GM19238 (cell line): ENCODE data around the gene ABTB2.
"Not testable (repeated sequence)": the region's sequence is repeated elsewhere in the genome, so short reads cannot be mapped to it uniquely, and the experiment has no call there.

Experiments used
- DNase-seq: peaks from one replicate; pipeline ENCODE4 v3.0.0; 2011; ENCODE audit warnings: low spot score; ENCODE audit not compliant: insufficient read length

The ABTB2 gene

GRCh38 chr11:34357701-34358257 lies at the start of gene ABTB2:
Gene ABTB2, minus strand, starts transcription at chr11:34358010.
- DNase-seq, result peak; percentile 85

DNA sequence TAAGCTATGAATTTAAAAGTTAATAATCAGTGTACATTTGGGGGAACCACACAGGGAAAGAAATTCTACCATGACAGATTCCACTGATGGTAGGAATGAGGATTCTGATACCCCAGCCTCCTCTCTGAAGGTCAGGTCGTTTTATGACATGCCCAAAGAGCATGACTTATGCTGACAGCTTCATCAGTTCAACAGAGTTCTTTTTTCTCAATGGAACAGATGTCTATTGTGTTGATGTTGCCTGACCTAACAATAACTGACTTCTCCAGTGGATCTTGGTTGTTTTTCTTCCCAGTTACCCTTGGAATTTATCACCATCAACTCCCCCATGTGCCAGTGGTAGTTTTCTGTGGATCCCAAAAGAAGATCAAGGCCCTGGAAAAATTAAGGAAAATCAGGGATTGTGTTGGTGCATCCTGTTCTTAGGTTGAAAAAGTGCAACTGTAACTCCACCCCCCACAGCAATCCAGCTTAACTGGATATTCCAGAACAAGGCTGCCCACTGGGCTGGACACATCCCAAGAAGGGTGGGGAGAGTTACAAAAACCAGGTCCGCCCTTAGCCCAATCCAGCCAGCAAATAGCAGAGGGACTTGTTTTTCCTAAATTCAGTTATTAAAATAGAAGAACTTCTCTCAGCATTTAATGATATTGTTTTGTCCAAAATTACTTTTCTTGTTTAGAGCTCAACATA lies 49.5 kb upstream of the ABTB2 start:
- DNase-seq, result no peak

DNA sequence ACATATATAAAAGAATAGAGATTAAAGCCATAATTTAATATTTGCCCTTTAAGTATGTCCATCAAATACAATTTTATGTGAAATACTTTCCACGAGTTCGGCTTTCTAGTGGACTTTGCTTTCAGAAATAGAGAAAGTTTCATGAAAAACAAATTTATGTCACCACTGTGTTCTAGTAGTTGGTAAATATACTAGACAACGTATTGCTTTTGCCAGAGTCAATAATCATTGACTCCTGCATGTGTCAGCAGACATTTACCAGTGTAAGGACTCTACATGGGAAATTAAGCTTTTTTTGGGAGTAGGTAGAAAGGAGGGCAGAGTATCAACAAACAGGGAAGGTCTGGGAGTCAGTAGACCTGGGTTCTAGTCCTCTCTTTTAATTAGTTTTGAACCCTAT lies 48.6 kb upstream of the ABTB2 start:
- DNase-seq, result no peak

GRCh38 chr11:34405079-34405858 lies 47.5 kb upstream of the ABTB2 start:
- DNase-seq, result no peak

GRCh38 chr11:34404280-34404679 lies 46.5 kb upstream of the ABTB2 start:
- no peak for DNase-seq

GRCh38 chr11:34403431-34403830 lies 45.6 kb upstream of the ABTB2 start:
- no peak for DNase-seq

DNA sequence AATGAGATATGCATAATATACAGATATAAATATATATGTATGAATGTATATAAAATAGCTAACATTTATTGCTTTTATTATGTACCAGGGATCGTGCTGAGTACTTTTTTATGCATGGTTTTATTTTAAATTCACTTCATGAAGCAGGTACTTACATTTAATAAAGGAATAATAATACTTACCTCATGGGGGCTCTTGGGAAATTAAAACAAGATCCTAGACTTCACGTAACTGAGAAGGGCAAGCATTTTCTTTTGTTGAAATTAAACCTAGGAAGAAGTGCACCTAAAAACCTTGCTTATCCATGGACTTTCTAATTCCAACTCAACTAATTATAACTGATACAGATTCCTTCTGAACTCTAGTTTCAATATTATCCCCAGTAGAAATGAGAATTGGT lies 40.0 kb upstream of the ABTB2 start:
- DNase-seq, result no peak

- DNase-seq, result no peak
Observed at GRCh38 chr11:34397120-34397519, 39.3 kb upstream of the ABTB2 start.

GRCh38 chr11:34395916-34396550 lies 38.2 kb upstream of the ABTB2 start:
- DNase-seq, result no peak

GRCh38 chr11:34394771-34395300 lies 37.0 kb upstream of the ABTB2 start:
- no peak for DNase-seq

GRCh38 chr11:34387653-34388052 lies 29.8 kb upstream of the ABTB2 start:
- no peak for DNase-seq

GRCh38 chr11:34386356-34386755 lies 28.5 kb upstream of the ABTB2 start:
- DNase-seq, result not testable (repeated sequence)

DNA sequence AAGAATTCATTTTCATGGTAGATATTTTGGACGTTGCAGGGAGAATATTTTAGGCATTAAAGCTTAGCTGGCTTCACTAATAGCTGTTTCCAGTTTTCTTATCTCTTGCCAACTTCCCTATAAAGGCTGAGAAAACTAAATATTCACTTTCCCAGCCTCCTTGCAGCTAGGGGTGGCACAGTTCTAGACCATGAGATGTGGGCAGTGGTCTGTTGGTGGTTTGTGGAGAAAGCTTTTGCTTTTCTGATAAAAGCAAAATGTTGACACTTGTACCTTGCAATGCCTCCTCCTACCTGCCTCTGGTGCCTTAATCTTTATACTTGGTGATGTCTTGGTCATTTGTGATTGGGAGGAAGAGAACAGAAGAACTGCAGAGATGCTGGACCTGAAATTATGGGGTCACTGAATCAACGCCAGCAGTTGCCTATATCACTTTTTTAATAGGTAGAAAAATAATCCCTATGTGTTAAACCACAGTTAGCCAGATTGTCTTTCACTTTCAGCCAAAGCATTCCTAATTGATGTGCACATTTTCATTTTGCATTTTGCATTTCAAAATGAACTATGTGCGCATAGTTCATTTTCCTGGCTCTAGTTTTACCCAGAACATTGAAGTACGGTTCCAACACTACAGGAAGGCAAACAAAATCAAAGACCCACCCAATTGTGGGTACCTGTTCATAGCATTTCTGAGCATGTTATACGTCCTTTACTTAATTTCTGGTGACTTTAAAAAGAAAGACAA lies 24.9 kb upstream of the ABTB2 start:
- no peak for DNase-seq

- no peak for DNase-seq
Observed at GRCh38 chr11:34381775-34382174, 24.0 kb upstream of the ABTB2 start.

DNA sequence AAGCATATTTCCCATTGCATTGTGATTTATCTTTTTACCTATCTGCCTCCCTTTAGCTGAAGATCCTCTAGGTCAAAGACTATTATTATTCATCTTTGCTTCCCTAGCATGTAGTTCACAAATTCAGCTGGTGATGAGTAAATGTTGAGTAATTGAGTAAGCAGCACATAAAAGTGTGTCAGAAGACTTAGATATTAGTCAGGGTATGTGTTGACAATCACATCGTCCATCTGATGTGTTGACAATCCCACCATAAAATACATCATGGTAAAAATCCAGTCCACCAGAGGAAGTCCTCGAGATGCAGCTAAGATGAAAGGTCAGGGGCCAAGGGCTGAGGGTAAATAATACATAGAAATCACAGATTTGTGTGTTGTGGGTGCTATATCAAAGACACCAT lies 22.9 kb upstream of the ABTB2 start:
- DNase-seq, result no peak

- no peak for DNase-seq
Observed at GRCh38 chr11:34379539-34379938, 21.7 kb upstream of the ABTB2 start.

GRCh38 chr11:34379079-34379478 lies 21.3 kb upstream of the ABTB2 start:
- DNase-seq, result no peak

DNA sequence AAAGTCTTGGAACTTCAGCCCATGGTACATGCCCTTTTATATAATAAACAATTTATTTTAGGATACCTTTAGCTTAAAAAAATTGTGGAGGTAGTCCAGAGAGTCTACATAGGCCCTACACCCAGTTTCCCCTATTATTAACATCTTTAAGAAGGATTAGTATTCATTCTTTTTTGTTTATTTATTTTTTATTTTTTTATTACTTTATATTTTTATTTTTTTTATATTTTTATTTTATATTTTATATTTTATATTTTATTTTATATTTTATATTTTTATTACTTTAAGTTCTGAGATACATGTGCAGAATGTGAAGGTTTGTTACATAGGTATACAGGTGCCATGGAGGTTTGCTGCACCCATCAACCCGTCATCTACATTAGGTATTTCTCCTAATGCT lies 15.9 kb upstream of the ABTB2 start:
- DNase-seq, result no peak

- DNase-seq, result no peak
Observed at GRCh38 chr11:34366522-34366921, 8.7 kb upstream of the ABTB2 start.

- DNase-seq, result no peak
Observed at GRCh38 chr11:34364102-34364501, 6.3 kb upstream of the ABTB2 start.
